ENCODE data around the gene PFN1.

The PFN1 gene

GRCh38 chr17:4968486-4969046 lies 20.2 kb upstream of the PFN1 start:
- POLR2A ChIA-PET (ENCODE audit: low non-redundant PET): interaction anchor here (0.6 to 2.0 kb wide), 4 partner anchors 9 to 23 kb away, joined by 3 to 10 read pairs (median 4); partner anchors contain the start of genes CAMTA2 and PFN1
- TF ChIP-seq CTCF (conservative IDR thresholded peaks at IDR 0.05; ENCODE audit: low read depth): no peak
- CTCF ChIA-PET: interaction anchor here (0.9 to 1.4 kb wide), 3 partner anchors 12 to 58 kb away, joined by 3 to 5 read pairs (median 3); no protein-coding TSS in a partner anchor
- H3K27ac ChIP-seq: peak overlapping the region; percentile 98
- no peak for DNase-seq (ENCODE audit: low spot score)

GRCh38 chr17:4967539-4968485 lies 19.5 kb upstream of the PFN1 start, which contains the start of gene SPAG7:
Gene SPAG7, minus strand, starts transcription at chr17:4967817. Its CDS starts 13 bp downstream, at chr17:4967804.
- TF ChIP-seq CTCF (conservative IDR thresholded peaks at IDR 0.05; ENCODE audit: low read depth): no peak
- DNase-seq (ENCODE audit: low spot score): peak; percentile 95
- ChIA-PET CTCF (interaction anchor here (0.6 to 1.4 kb wide), 4 partner anchors 12 to 258 kb away, joined by 3 to 5 read pairs (median 3); no protein-coding TSS in a partner anchor), POLR2A (ENCODE audit: low non-redundant PET) (interaction anchor here (0.7 to 2.0 kb wide), 6 partner anchors 17 to 58 kb away, joined by 3 to 10 read pairs (median 6); partner anchors contain the start of genes CAMTA2, ENO3, INCA1 and KIF1C)
- peak within 1 kb of the TSS; percentile 98 for H3K27ac ChIP-seq

- DNase-seq (ENCODE audit: low spot score): peak; percentile 99
- ChIA-PET POLR2A (ENCODE audit: low non-redundant PET) (interaction anchor here (0.5 to 1.9 kb wide), 7 partner anchors 11 to 133 kb away, joined by 3 to 10 read pairs (median 3); partner anchors contain the start of genes ENO3, INCA1, KIF1C and RNF167), CTCF (interaction anchor here (0.6 kb wide), 1 partner anchor 257 kb away, joined by 3 read pairs; no protein-coding TSS in a partner anchor)
- peak overlapping the region; percentile 98 for H3K27ac ChIP-seq
- TF ChIP-seq CTCF (conservative IDR thresholded peaks at IDR 0.05; ENCODE audit: low read depth): no peak
Measured at GRCh38 chr17:4966844-4967538, 18.7 kb upstream of the PFN1 start.

- peak overlapping the region; percentile 98 for H3K27ac ChIP-seq
- TF ChIP-seq CTCF (conservative IDR thresholded peaks at IDR 0.05; ENCODE audit: low read depth): no peak
- POLR2A ChIA-PET (ENCODE audit: low non-redundant PET): interaction anchor here (0.6 to 1.9 kb wide), 3 partner anchors 12 to 56 kb away, joined by 3 to 6 read pairs (median 4); no protein-coding TSS in a partner anchor
- CTCF ChIA-PET: interaction anchor here (0.6 kb wide), 1 partner anchor 34 kb away, joined by 5 read pairs; no protein-coding TSS in a partner anchor
- no peak for DNase-seq (ENCODE audit: low spot score)
Measured at GRCh38 chr17:4965311-4965986, 17.1 kb upstream of the PFN1 start.

GRCh38 chr17:4960279-4960922 lies 12.1 kb upstream of the PFN1 start:
- POLR2A ChIA-PET (ENCODE audit: low non-redundant PET): no interaction called here
- no peak for TF ChIP-seq CTCF (conservative IDR thresholded peaks at IDR 0.05; ENCODE audit: low read depth)
- DNase-seq (ENCODE audit: low spot score): no peak
- H3K27ac ChIP-seq: peak overlapping the region; percentile 41
- CTCF ChIA-PET: no interaction called here
